IMR-90 (cell line): ENCODE data around the gene GINS1. TPM values are rescaled to one million over a fixed set of nuclear protein-coding genes. Genes with fewer than 3 reads are reported as not detected.

ENCODE experiments used
- ATAC-seq: fragments of 200-7000 bp; cut with Tn5 transposase; 2 replicates; pipeline ENCODE4 v1.9.1; 2020; ENCODE audit warnings: low read depth, mild to moderate bottlenecking, moderate library complexity
- BruUV-seq: library from RNA; stranded (reverse); fragments of 400-500 nt; replicated peaks from 2 replicates; lab custom pipeline; 2021; lab: Mats Ljungman, UMichigan
- CTCF ChIA-PET: fragments of 300-600 bp; formaldehyde crosslinking; extraction: SDS; loops from one replicate; lab custom pipeline; 2021; ENCODE audit warnings: antibody characterized with exemption; lab: Yijun Ruan, JAX
- POLR2A ChIA-PET: fragments of 300-600 bp; sonication (Branson Sonifier 250); formaldehyde crosslinking; loops from one replicate; lab custom pipeline; 2022; ENCODE audit warnings: antibody characterized with exemption; ENCODE audit not compliant: unreplicated experiment; lab: Charles Lee
- DNase-seq: peaks from one replicate; pipeline ENCODE4 v3.0.0; 2013
- H2AFZ ChIP-seq: replicated peaks from 2 replicates; pipeline ENCODE3; 2013; ENCODE audit warnings: low read length, mild to moderate bottlenecking; ENCODE audit not compliant: poor library complexity
- H2AK5ac ChIP-seq: 2 replicates; pipeline ENCODE4 v1.6.1; 2013; ENCODE audit warnings: low read depth, low read length, inconsistent platforms
- H2AK9ac ChIP-seq: replicated peaks from 2 replicates; pipeline ENCODE3; 2013; ENCODE audit warnings: mild to moderate bottlenecking, low read depth, low read length, moderate library complexity; ENCODE audit not compliant: poor library complexity
- H2BK120ac ChIP-seq: 2 replicates; pipeline ENCODE4 v1.6.1; 2013; ENCODE audit warnings: low read depth, low read length, inconsistent platforms
- H2BK15ac ChIP-seq: 3 replicates; pipeline ENCODE4 v1.6.1; 2013; ENCODE audit warnings: low read depth, low read length, inconsistent platforms
- H2BK20ac ChIP-seq: 2 replicates; pipeline ENCODE4 v1.6.1; 2013; ENCODE audit warnings: low read depth, mild to moderate bottlenecking, inconsistent platforms, low read length, moderate library complexity
- H2BK5ac ChIP-seq: 2 replicates; pipeline ENCODE4 v1.6.1; 2013; ENCODE audit warnings: mild to moderate bottlenecking, low read depth, low read length, inconsistent platforms; ENCODE audit not compliant: poor library complexity, severe bottlenecking
- H3K14ac ChIP-seq: replicated peaks from 2 replicates; pipeline ENCODE4 v1.6.1; 2013; ENCODE audit warnings: low read depth, low read length, inconsistent platforms
- H3K18ac ChIP-seq: 2 replicates; pipeline ENCODE4 v1.6.1; 2013; ENCODE audit warnings: low read depth, low read length, control low read depth
- H3K23ac ChIP-seq: 2 replicates; pipeline ENCODE4 v1.6.1; 2013; ENCODE audit warnings: low read depth, low read length, inconsistent platforms
- H3K27ac ChIP-seq: 2 replicates; pipeline ENCODE4 v1.5.1; 2013; ENCODE audit warnings: mild to moderate bottlenecking, control low read depth, low read length; ENCODE audit not compliant: insufficient read depth
- H3K27me3 ChIP-seq: 2 replicates; pipeline ENCODE4 v1.6.1; 2013; ENCODE audit warnings: low read length; ENCODE audit not compliant: control insufficient read depth, insufficient read depth
- H3K36me3 ChIP-seq: 2 replicates; pipeline ENCODE4 v1.6.1; 2013; ENCODE audit warnings: low read length, mixed read lengths; ENCODE audit not compliant: control insufficient read depth, insufficient read depth
- H3K4ac ChIP-seq: 2 replicates; pipeline ENCODE4 v1.6.1; 2013; ENCODE audit warnings: low read depth, low read length, inconsistent platforms
- H3K4me1 ChIP-seq: 2 replicates; pipeline ENCODE4 v1.6.1; 2013; ENCODE audit warnings: low read length, mixed read lengths; ENCODE audit not compliant: control insufficient read depth, insufficient read depth
- H3K4me2 ChIP-seq: 2 replicates; pipeline ENCODE4 v1.6.1; 2013; ENCODE audit warnings: low read depth, mild to moderate bottlenecking, control low read depth, low read length, moderate library complexity
- H3K4me3 ChIP-seq: 2 replicates; pipeline ENCODE4 v1.5.1; 2013; ENCODE audit warnings: low read depth, mild to moderate bottlenecking, control low read depth, low read length, moderate library complexity; ENCODE audit not compliant: insufficient read depth
- H3K56ac ChIP-seq: 2 replicates; pipeline ENCODE4 v1.6.1; 2013; ENCODE audit warnings: low read length, inconsistent platforms; ENCODE audit not compliant: insufficient read depth; ENCODE audit errors: extremely low read depth
- H3K79me1 ChIP-seq, 2 experiments: 2 replicates each; pipeline ENCODE4 v1.6.1; 2013; ENCODE audit warnings: low read length in 2 of 2, inconsistent platforms in 1 of 2, low read depth in 1 of 2
- H3K9ac ChIP-seq: 2 replicates; pipeline ENCODE4 v1.6.1; 2013; ENCODE audit warnings: low read depth, low read length, control low read depth
- H3K9me1 ChIP-seq: 2 replicates; pipeline ENCODE4 v1.6.1; 2013; ENCODE audit warnings: low read length, inconsistent platforms; ENCODE audit not compliant: insufficient read depth
- H3K9me3 ChIP-seq: 2 replicates; pipeline ENCODE4 v1.6.1; 2013; ENCODE audit warnings: low read length; ENCODE audit not compliant: control insufficient read depth, insufficient read depth
- H4K20me1 ChIP-seq: 2 replicates; pipeline ENCODE4 v1.6.1; 2013; ENCODE audit warnings: low read length, inconsistent platforms; ENCODE audit not compliant: insufficient read depth
- H4K5ac ChIP-seq: 2 replicates; pipeline ENCODE4 v1.6.1; 2013; ENCODE audit warnings: mild to moderate bottlenecking, low read depth, low read length, control low read depth
- H4K8ac ChIP-seq, 2 experiments: 2 replicates each; pipeline ENCODE4 v1.6.1; 2013; ENCODE audit warnings: low read depth in 2 of 2, low read length in 2 of 2, control low read depth in 1 of 2, inconsistent platforms in 1 of 2
- H4K91ac ChIP-seq: 2 replicates; pipeline ENCODE4 v1.6.1; 2013; ENCODE audit warnings: low read depth, low read length, inconsistent platforms; ENCODE audit not compliant: insufficient read depth
- CEBPB ChIP-seq: IDR thresholded peaks from 2 replicates; pipeline ENCODE4 v1.6.1; 2012; ENCODE audit warnings: low read depth, low read length, improper control_type of control experiment
- CHD1 ChIP-seq: IDR thresholded peaks from 2 replicates; pipeline ENCODE4 v1.6.1; 2012; ENCODE audit warnings: low read depth, low read length, improper control_type of control experiment
- CTCF ChIP-seq: conservative IDR thresholded peaks from 2 replicates; pipeline ENCODE4 v1.5.1; 2012; ENCODE audit warnings: mild to moderate bottlenecking, low read depth, low read length, improper control_type of control experiment
- ELK1 ChIP-seq: fragments of 150-350 bp; IDR thresholded peaks from 2 replicates; pipeline ENCODE4 v1.6.1; 2016; ENCODE audit warnings: low read depth, mild to moderate bottlenecking, low read length, moderate library complexity, borderline replicate concordance
- MAFK ChIP-seq: IDR thresholded peaks from 2 replicates; pipeline ENCODE4 v1.6.1; 2012; ENCODE audit warnings: low read depth, low read length, improper control_type of control experiment
- MAZ ChIP-seq: IDR thresholded peaks from 2 replicates; pipeline ENCODE4 v1.6.1; 2012; ENCODE audit warnings: low read depth, mild to moderate bottlenecking, low read length, improper control_type of control experiment, moderate library complexity, borderline replicate concordance
- MXI1 ChIP-seq: IDR thresholded peaks from 2 replicates; pipeline ENCODE4 v1.6.1; 2012; ENCODE audit warnings: low read depth, mild to moderate bottlenecking, low read length, moderate library complexity, borderline replicate concordance
- NFE2L2 ChIP-seq: fragments of 150-350 bp; IDR thresholded peaks from 2 replicates; pipeline ENCODE4 v1.6.1; 2016; ENCODE audit warnings: low read depth, mild to moderate bottlenecking, low read length
- RAD21 ChIP-seq: IDR thresholded peaks from 2 replicates; pipeline ENCODE4 v1.6.1; 2012; ENCODE audit warnings: low read length, improper control_type of control experiment
- RCOR1 ChIP-seq: IDR thresholded peaks from 2 replicates; pipeline ENCODE4 v1.6.1; 2012; ENCODE audit warnings: mild to moderate bottlenecking, low read length, improper control_type of control experiment; ENCODE audit not compliant: insufficient replicate concordance
- SMC3 ChIP-seq: fragments of 150-350 bp; IDR thresholded peaks from 2 replicates; pipeline ENCODE4 v1.6.1; 2016; ENCODE audit warnings: low read depth, mild to moderate bottlenecking, antibody characterized with exemption, low read length, moderate library complexity
- USF2 ChIP-seq: fragments of 150-350 bp; IDR thresholded peaks from 2 replicates; pipeline ENCODE4 v1.6.1; 2017; ENCODE audit warnings: mild to moderate bottlenecking, antibody characterized with exemption, low read length, low read depth
- WGBS, 2 experiments: methylation state at CpG; one replicate each; pipeline versions ENCODE4 v1.1.5 to v1.1.7; 2013; ENCODE audit warnings: missing lambda C conversion rate in 2 of 2; ENCODE audit not compliant: insufficient read length in 1 of 2; ENCODE audit errors: extremely low coverage in 2 of 2; 5-methylcytosine and 5-hydroxymethylcytosine counted together
- dilution Hi-C: fragments of 300-500 bp; cut with HindIII; formaldehyde crosslinking; loops from one replicate; pipeline ENCODE4 v1.14.3; 2018; ENCODE audit warnings: low sequenced_read_pairs; ENCODE audit not compliant: unreplicated experiment
- in situ Hi-C: fragments of 300-500 bp; cut with MboI; formaldehyde crosslinking; loops from 3 replicates; pipeline ENCODE4 v1.14.3; 2019; ENCODE audit warnings: low sequenced_read_pairs, inconsistent platforms, mixed read lengths
- intact Hi-C: fragments of 100-400 bp; cut with micrococcal nuclease; formaldehyde crosslinking; loops from 2 replicates; pipeline ENCODE4 v1.10.0; 2022
- polyA plus RNA-seq, 3 experiments: library from polyadenylated mRNA; depleted of rRNA; stranded (reverse); fragments of >200 nt; gene quantifications; 2 replicates each; pipeline ENCODE4 v1.2.3, GENCODE V29; 2012; ENCODE audit warnings: low replicate concordance in 1 of 3
- total RNA-seq: library from RNA; depleted of rRNA; stranded (reverse); fragments of >200 nt; gene quantifications from 2 replicates; pipeline ENCODE4 v1.2.3, GENCODE V29; 2012

The GINS1 gene
- total and polyA plus RNA-seq, 2 of the 4 experiments (the other 2 are of a cell fraction): 4.9 to 6.6 TPM

- Histone ChIP-seq H3K27me3 (no peaks in the 10 kb centered on the region), H3K14ac (no peak overlapping the region), H2AFZ (no peak overlapping the region), H3K4me2 (no peak overlapping the region), H3K18ac (no peak overlapping the region), H3K4me1 (peaks cover 3% of the 10 kb centered on the region), H2AK5ac (no peak overlapping the region), H3K4me3 (no peak overlapping the region), H4K5ac (no peak overlapping the region), H3K9me3 (no peaks in the 10 kb centered on the region), H3K9ac (no peak overlapping the region), H3K9me1 (no peaks in the 10 kb centered on the region), H2AK9ac (no peak overlapping the region), H3K4ac (no peak overlapping the region), H2BK15ac (no peak overlapping the region), H3K27ac (no peak overlapping the region), H4K20me1 (no peaks in the 10 kb centered on the region), H3K23ac (no peak overlapping the region), H2BK20ac (no peak overlapping the region), H2BK5ac (no peak overlapping the region), H3K79me1 (no peaks in the 10 kb centered on the region), H4K91ac (no peak overlapping the region), H3K36me3 (peaks cover 39% of the 10 kb centered on the region), H2BK120ac (no peak overlapping the region), H3K56ac (no peak overlapping the region), H4K8ac (no peak overlapping the region)
- ChIA-PET CTCF (no interaction called here), POLR2A (no interaction called here)
- WGBS, 2 experiments: 83% methylated on average over 2 of the region's 14 CpGs; no CpG with 5 or more reads in 1 of the 2 experiments
- in situ Hi-C loops (no loop called here), dilution Hi-C loops (no loop called here), intact Hi-C loops (loop anchor here (10.0 kb wide), 1 partner anchor 111 kb away; no protein-coding TSS in a partner anchor)
- TF ChIP-seq ELK1: no peak
- no peak for TF ChIP-seq USF2
- TF ChIP-seq CHD1: no peak
- TF ChIP-seq NFE2L2: no peak
- no peak for TF ChIP-seq MAFK
- no peak for TF ChIP-seq SMC3
- TF ChIP-seq CTCF: no peak
- TF ChIP-seq MXI1: no peak
- TF ChIP-seq MAZ: no peak
- no peak for TF ChIP-seq CEBPB
- no peak for TF ChIP-seq RAD21
- TF ChIP-seq RCOR1: no peak
- ATAC-seq (no peak), DNase-seq (no peak)
- BruUV-seq: no TSS peak
Observed at GRCh38 chr20:25483431-25484132, 76.1 kb downstream of the GINS1 start.
